Measurements from ENCODE around the gene LSM8. TPM values are rescaled to one million over a fixed set of nuclear protein-coding genes. Genes with fewer than 3 reads are reported as not detected.

The LSM8 gene
- total RNA-seq, 1 experiment from 2014 or later = 29.4 TPM

- intact Hi-C loops (cut with micrococcal nuclease) = loop anchor here (2.0 to 5.0 kb wide), 4 partner anchors 401 to 840 kb away; no protein-coding TSS in a partner anchor
- Histone ChIP-seq H3K9me2 (ENCODE audit: insufficient read depth) (no peaks in the 10 kb centered on the region), H3K27me3 (ENCODE audit: insufficient read depth, low read length) (no peaks in the 10 kb centered on the region), H3K27ac (ENCODE audit: low read depth, low read length) (no peak overlapping the region), H3K9me3 (ENCODE audit: control insufficient read depth in 1 of 2, insufficient read depth in 1 of 2, low read depth in 1 of 2, low read length in 2 of 2) (no peaks in the 10 kb centered on the region), H3K4me2 (ENCODE audit: low read length) (no peak overlapping the region), H3K9ac (ENCODE audit: low read length) (no peak overlapping the region), H3K36me3 (ENCODE audit: control insufficient read depth in 1 of 2, insufficient read depth in 2 of 2, low read length in 2 of 2) (no peaks in the 10 kb centered on the region), H4K20me1 (ENCODE audit: insufficient read depth) (no peaks in the 10 kb centered on the region), H2AFZ (ENCODE audit: low read depth, low read length, poor library complexity, severe bottlenecking) (no peak overlapping the region), H3K79me2 (ENCODE audit: insufficient read depth, low read length) (no peaks in the 10 kb centered on the region), H3K4me3 (replicated peaks in 1 of 2; ENCODE audit: low read depth in 1 of 2, low read length in 2 of 2) (no peak overlapping the region), H3K4me1 (ENCODE audit: control insufficient read depth in 1 of 2, insufficient read depth in 2 of 2, low read length in 2 of 2) (no peaks in the 10 kb centered on the region)
- CTCF ChIA-PET = no interaction called here
- no peak for TF ChIP-seq TCF7L2 (IDR thresholded peaks at IDR 0.05; ENCODE audit: borderline replicate concordance, extremely low read depth, insufficient read depth, insufficient read length)
- no peak for TF ChIP-seq POLR2AphosphoS5 (IDR thresholded peaks at IDR 0.05; ENCODE audit: low read depth, low read length)
- no peak for TF ChIP-seq RAD21 (IDR thresholded peaks at IDR 0.05; ENCODE audit: low read depth)
- TF ChIP-seq FOSL1 (IDR thresholded peaks at IDR 0.05; ENCODE audit: low read depth) = no peak
- TF ChIP-seq ZFX (IDR thresholded peaks at IDR 0.05) = no peak
- TF ChIP-seq CEBPB (IDR thresholded peaks at IDR 0.05; ENCODE audit: low read depth) = no peak
- TF ChIP-seq EGR1 (IDR thresholded peaks at IDR 0.05; ENCODE audit: low read depth) = no peak
- RAD21 ChIA-PET (ENCODE audit: low non-redundant PET in 1 of 2, low total read pairs in 2 of 2, uncharacterized antibody in 2 of 2, unreplicated experiment in 2 of 2) = no interaction called here
- DNase-seq (ENCODE audit: low read depth, low spot score) (no peak), ATAC-seq (no peak)
- POLR2A ChIA-PET = no interaction called here
- no TSS peak for BruUV-seq (replicated peaks)
Measured at GRCh38 chr7:118152149-118152548, 31.8 kb upstream of the LSM8 start.

GRCh38 chr7:118152654-118153053 is 31.3 kb upstream of the LSM8 start:
- Histone ChIP-seq H3K79me2 (ENCODE audit: insufficient read depth, low read length) (no peaks in the 10 kb centered on the region), H3K4me2 (ENCODE audit: low read length) (no peak overlapping the region), H2AFZ (ENCODE audit: low read depth, low read length, poor library complexity, severe bottlenecking) (no peak overlapping the region), H3K4me3 (replicated peaks in 1 of 2; ENCODE audit: low read depth in 1 of 2, low read length in 2 of 2) (no peak overlapping the region), H3K9ac (ENCODE audit: low read length) (no peak overlapping the region), H3K9me2 (ENCODE audit: insufficient read depth) (no peaks in the 10 kb centered on the region), H3K9me3 (ENCODE audit: control insufficient read depth in 1 of 2, insufficient read depth in 1 of 2, low read depth in 1 of 2, low read length in 2 of 2) (peaks cover 0 to under 1% of the 10 kb centered on the region in 2 experiments; a peak in 1 of 4 replicates), H4K20me1 (ENCODE audit: insufficient read depth) (no peaks in the 10 kb centered on the region), H3K27ac (ENCODE audit: low read depth, low read length) (no peak overlapping the region), H3K4me1 (ENCODE audit: control insufficient read depth in 1 of 2, insufficient read depth in 2 of 2, low read length in 2 of 2) (no peaks in the 10 kb centered on the region), H3K27me3 (ENCODE audit: insufficient read depth, low read length) (no peaks in the 10 kb centered on the region), H3K36me3 (ENCODE audit: control insufficient read depth in 1 of 2, insufficient read depth in 2 of 2, low read length in 2 of 2) (no peaks in the 10 kb centered on the region)
- ChIA-PET CTCF (interaction anchor here (1.9 kb wide), 1 partner anchor 401 kb away, joined by 12 read pairs; no protein-coding TSS in a partner anchor), RAD21 (ENCODE audit: low non-redundant PET in 1 of 2, low total read pairs in 2 of 2, uncharacterized antibody in 2 of 2, unreplicated experiment in 2 of 2) (interaction anchor here in 1 of 2 experiments (1.6 kb wide), 1 partner anchor 437 kb away, joined by 3 read pairs; no protein-coding TSS in a partner anchor), POLR2A (no interaction called here)
- DNase-seq (ENCODE audit: low read depth, low spot score) (no peak), ATAC-seq (no peak)
- BruUV-seq (replicated peaks) = no TSS peak
- intact Hi-C loops (cut with micrococcal nuclease) = loop anchor here (2.0 to 5.0 kb wide), 4 partner anchors 402 to 840 kb away; no protein-coding TSS in a partner anchor
- TF ChIP-seq CTCF (IDR thresholded peaks at IDR 0.05 in 2 of 3, conservative IDR thresholded peaks at IDR 0.05 in 1 of 3; ENCODE audit: borderline replicate concordance in 1 of 3, insufficient read depth in 1 of 3, low read depth in 2 of 3, low read length in 2 of 3) = no peak
- no peak for TF ChIP-seq FOSL1 (IDR thresholded peaks at IDR 0.05; ENCODE audit: low read depth)
- TF ChIP-seq EZH2phosphoT487 (IDR thresholded peaks at IDR 0.05; ENCODE audit: borderline replicate concordance) = no peak

All from HCT116 (cell line).